Left cardiac atrium (tissue), 4 donors: ENCODE measurements around the gene GSG1. TPM values are rescaled to one million over a fixed set of nuclear protein-coding genes. Genes with fewer than 3 reads are reported as not detected.
A peak's percentile ranks its signal among the peaks of the same experiment; 100 is the strongest.
"Not testable (repeated sequence)": the region's sequence is repeated elsewhere in the genome, so short reads cannot be mapped to it uniquely, and the experiment has no call there.

ENCODE experiments used
- ATAC-seq, 2 donors: fragments of 200-7000 bp; cut with Tn5 transposase; one replicate each; pipeline ENCODE4 v1.9.1; 2020; ENCODE audit warnings: mild to moderate bottlenecking in 2 of 2, moderate library complexity in 2 of 2
- DNase-seq: peaks from one replicate; pipeline ENCODE4 v3.0.0-alpha.2; 2020
- intact Hi-C, 2 donors: fragments of 100-400 bp; cut with DNase I; formaldehyde crosslinking; loops; one replicate each; pipeline versions ENCODE4 v1.14.1 to v1.15.1; 2022 to 2023
- total RNA-seq, 2 donors: library from RNA; stranded (reverse); fragmentation: NEBNext Ultra II Directional; extraction: Animal tissue kit (Norgen Biotek cat#: 25700); gene quantifications; one replicate each; pipeline ENCODE4 v1.2.1, GENCODE V29; 2021
- donor health status: DM: no; HTN: yes; CAD: no.
- donor health status: DM: no; HTN: yes; CAD: no; lungs with severe emphysema.
- donor health status: DM: yes; HTN: yes; CAD: no.
- donor health status: Dilated cardiomyopathy.

The GSG1 gene
- total RNA-seq, 2 donors from 2014 or later = not detected

DNA sequence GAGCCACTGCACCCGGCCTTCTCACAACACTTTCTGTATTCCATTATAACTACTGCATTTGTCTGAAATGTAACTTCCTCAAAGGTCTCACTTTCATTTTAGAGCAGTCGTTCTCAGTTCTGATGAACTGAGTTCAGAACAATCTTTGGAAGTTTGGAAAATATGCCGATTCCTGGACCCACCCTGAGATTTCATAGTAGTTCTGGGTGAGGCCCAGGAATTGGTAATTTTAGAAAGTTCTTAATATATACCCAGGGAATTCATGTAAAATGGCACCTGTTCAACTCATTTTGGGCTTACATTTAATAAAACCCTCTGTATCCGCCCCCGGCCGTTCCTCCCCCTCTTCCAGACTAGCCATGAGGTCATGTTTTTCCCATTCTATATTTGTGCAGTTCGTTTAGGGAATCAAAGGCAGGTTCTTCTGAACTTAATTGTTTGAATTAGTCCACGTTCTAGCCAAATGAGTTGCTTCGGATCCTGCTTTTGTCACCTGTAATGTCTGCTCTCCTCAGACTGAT lies 5.9 kb downstream of the GSG1 start:
- ATAC-seq = no peak
- intact Hi-C loops = loop anchor here (2.0 to 10.0 kb wide), 5 partner anchors 93 to 183 kb away; partner anchors contain the start of genes EMP1 (in 1 of the 2) and HEBP1 (in 1 of the 2)
- DNase-seq = peak; percentile 43

- DNase-seq (no peak), ATAC-seq (no peak)
- intact Hi-C loops = loop anchor here (5.0 to 10.0 kb wide), 4 partner anchors 91 to 181 kb away; partner anchors contain the start of gene HEBP1 (in 1 of the 2)
These were observed 8.0 kb downstream of the GSG1 start for GRCh38 chr12:13095266-13095995.

GRCh38 chr12:13094367-13094766 lies 9.1 kb downstream of the GSG1 start:
- ATAC-seq (no peak), DNase-seq (no peak)
- intact Hi-C loops = loop anchor here (10.0 kb wide), 2 partner anchors 90 to 180 kb away; partner anchors contain the start of gene HEBP1 (in 1 of the 2)

DNA sequence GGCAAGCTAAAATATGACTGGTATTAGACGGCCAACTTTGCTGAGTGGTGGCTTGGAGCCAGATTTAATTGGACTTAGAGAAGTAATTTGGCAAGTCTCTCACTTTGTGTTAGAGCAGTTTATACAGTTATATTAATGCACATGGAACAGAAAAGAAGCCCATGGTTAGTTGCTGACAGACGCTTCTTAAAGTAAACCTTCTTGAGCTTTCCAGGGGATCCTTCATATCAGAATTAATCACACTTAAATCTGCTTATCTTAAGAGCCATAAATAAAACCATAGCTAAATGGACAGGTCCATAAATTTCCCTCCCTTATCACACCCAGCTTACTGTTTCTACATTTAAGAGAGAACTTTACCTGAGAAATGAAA lies 9.6 kb downstream of the GSG1 start:
- ATAC-seq (no peak), DNase-seq (no peak)
- intact Hi-C loops = loop anchor here (10.0 kb wide), 2 partner anchors 89 to 179 kb away; partner anchors contain the start of gene HEBP1 (in 1 of the 2)

- ATAC-seq (no peak), DNase-seq (no peak)
- intact Hi-C loops = loop anchor here (10.0 kb wide), 2 partner anchors 89 to 179 kb away; partner anchors contain the start of gene HEBP1 (in 1 of the 2)
These were observed 10.1 kb downstream of the GSG1 start for GRCh38 chr12:13093191-13093847.

DNA sequence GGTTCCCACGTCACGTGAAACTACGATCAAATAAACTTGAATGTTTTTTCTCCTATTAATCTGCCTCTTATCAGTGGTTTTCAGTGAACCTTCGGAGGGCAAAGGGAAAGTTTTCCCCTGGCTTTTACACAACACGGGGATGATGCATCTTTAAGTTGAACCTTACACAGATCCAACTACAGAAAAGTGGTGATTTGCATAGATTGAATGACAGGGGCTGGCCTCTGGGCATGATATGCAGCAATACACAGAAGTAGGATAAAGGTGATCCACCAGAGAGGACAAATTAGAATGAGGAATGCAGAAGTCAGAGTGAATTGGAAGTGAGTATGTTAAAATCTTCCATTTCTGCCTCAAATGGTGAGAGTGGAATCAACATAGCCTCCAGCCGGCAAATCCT lies 11.6 kb downstream of the GSG1 start:
- ATAC-seq = no peak

GRCh38 chr12:13090054-13090453 lies 13.4 kb downstream of the GSG1 start:
- ATAC-seq (no peak), DNase-seq (no peak)
- intact Hi-C loops = loop anchor here (10.0 kb wide), 2 partner anchors 85 to 175 kb away; partner anchors contain the start of gene HEBP1 (in 1 of the 2)

More for the DNA sequence above, 11.6 kb downstream of the GSG1 start:
- DNase-seq = no peak
- intact Hi-C loops = loop anchor here (10.0 kb wide), 2 partner anchors 87 to 177 kb away; partner anchors contain the start of gene HEBP1 (in 1 of the 2)

DNA sequence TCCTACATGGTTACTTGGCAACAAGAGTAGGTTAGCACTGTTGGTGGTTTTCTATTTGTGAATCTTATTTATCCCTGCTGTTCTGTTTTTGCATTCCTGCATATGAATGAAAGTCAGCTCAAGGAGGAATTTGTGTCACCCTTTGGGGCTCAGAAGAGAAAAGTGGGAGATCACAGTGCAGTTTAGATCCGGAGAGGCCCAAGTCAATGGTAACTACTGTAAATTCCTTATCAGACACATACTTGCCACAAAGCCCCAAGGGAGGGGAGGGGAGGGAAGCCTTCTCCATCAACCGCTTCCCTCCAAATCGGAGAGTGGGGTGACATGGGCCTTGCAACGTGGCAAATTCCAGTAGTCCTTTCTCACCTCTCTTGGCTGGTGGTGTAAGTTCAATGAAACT lies 15.0 kb downstream of the GSG1 start:
- ATAC-seq (no peak), DNase-seq (no peak)
- intact Hi-C loops = no loop called here

DNA sequence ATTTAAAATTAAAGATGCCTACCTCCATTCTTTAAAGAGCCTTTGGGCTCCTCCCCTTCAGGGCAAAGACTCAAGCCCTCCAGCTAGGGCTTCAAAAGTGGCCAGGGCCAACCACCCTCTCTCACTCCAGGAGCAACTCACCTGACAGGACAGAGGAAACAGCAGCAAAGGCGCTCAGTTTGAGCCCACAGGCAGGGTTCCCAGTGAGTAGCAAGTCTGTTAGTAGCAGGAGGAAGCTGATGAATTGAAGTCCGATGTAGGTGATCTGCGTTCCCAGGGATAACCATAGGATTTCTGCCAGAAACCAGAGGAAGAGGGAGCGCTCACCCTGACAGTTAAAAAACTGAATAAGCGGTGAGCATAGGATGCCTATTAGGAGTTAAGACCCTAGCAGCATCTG lies 15.7 kb downstream of the GSG1 start:
- intact Hi-C loops = no loop called here
- ATAC-seq (no peak), DNase-seq (no peak)

GRCh38 chr12:13085968-13086686 lies 17.3 kb downstream of the GSG1 start:
- ATAC-seq = peak in 1 of 2 donors; percentile 84
- intact Hi-C loops = no loop called here
- DNase-seq = no peak

- ATAC-seq = no peak
- DNase-seq = no peak
- intact Hi-C loops = no loop called here
These were observed 18.4 kb downstream of the GSG1 start for GRCh38 chr12:13084898-13085640.

DNA sequence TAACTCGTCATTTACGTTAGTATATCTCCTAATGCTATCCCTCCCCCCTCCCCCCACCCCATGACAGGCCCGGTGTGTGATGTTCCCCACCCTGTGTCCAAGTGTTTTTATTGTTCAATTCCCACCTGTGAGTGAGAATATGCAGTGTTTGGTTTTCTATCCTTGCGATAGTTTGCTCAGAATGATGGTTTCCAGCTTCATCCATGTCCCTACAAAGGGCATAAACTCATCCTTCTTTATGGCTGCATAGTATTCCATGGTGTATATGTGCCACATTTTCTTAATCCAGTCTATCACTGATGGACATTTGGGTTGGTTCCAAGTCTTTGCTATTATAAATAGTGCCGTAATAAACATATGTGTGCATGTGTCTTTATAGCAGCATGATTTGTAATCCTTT lies 19.8 kb downstream of the GSG1 start:
- DNase-seq, intact Hi-C loops, ATAC-seq: not testable (repeated sequence)

DNA sequence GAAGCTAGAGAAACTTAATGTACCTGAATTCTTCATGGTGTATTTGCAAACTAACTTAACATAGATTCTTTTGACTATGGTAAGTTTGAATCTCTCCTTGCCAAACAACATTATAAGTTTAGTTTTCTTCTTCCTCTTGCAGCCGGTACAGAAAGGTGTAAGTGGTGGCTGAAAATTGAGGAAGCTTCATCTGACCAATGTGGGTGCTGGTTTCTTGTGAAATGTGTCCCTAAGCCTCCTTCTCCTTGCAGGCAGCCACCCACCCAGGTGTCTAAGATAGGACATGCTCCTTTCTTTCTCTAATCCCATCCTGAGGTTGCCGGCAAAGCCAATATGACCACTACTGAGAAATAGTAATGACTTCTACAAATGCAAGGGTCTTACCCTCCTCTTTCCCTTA lies 20.6 kb downstream of the GSG1 start:
- intact Hi-C loops = no loop called here

GRCh38 chr12:13080266-13080665 lies 23.2 kb downstream of the GSG1 start:
- ATAC-seq = no peak
- intact Hi-C loops = no loop called here

More for the DNA sequence above, 20.6 kb downstream of the GSG1 start:
- DNase-seq = no peak
- no peak for ATAC-seq

DNA sequence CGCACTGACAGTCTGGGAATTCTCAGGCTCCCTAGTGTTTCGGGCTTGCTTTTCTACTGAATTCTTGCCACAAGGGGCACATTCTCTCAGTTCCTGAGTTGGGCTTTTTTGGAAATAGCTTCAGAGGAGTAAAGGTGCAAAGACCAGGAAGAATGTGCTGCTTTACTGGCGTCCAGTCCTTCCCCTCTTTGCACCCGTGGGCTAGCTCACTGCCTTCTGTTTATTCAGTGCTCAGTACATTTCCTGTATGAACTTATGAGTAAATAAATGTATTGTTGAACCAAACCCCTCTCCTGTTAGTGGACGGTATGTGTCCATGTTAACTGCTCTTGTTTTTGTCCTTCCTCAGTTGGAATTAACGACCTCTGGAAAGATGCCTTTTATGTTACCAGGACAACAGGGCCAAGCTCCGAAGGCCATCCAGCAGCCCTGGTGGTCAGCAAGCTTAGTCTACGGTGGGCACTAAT lies 24.0 kb downstream of the GSG1 start:
- ATAC-seq (no peak), DNase-seq (no peak)
- intact Hi-C loops = no loop called here

More at GRCh38 chr12:13080266-13080665, 23.2 kb downstream of the GSG1 start:
- DNase-seq = no peak

- DNase-seq (no peak), ATAC-seq (no peak)
- intact Hi-C loops = no loop called here
These were observed 27.5 kb downstream of the GSG1 start for GRCh38 chr12:13075786-13076570.

DNA sequence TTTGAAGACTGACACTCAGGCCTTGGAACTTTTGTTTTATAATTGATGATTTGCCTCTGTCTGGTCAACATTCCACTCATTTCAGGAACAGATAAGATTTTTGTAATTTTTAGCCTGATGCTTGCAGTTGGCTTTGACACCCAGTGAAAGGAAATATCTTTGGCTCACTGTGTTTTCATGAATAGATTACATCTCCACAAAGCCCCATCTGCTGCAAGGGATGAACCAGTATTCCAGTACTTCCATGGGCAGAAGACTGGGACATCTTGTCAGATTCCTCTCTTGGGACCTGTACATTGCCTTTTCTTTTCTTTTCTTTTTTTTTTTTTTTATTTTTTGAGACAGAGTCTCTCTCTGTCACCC lies 28.4 kb downstream of the GSG1 start:
- ATAC-seq (no peak), DNase-seq (no peak)
- intact Hi-C loops = no loop called here
